ENCODE results near the gene AFF3.

Gene AFF3

DNA sequence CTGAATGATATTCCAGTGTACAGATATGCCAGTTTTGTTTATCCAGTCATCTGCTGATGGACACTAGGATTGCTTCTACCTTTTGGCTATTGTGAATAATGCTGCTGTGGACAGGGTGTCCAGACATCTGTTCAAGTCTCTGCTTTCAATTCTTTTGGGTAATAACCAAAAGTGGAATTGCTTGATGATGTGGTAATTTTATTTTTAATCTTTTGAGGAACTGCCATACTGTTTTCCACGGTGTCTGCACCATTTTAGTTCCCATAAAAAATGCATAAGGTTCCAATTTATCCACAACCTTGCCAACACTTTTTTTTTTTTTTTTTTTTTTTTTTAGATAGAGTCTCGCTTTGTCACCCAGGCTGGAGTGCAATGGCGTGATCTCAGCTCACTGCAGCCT is 510.7 kb downstream of the AFF3 start:
- DNase-seq (ENCODE audit: low spot score), result no peak

DNA sequence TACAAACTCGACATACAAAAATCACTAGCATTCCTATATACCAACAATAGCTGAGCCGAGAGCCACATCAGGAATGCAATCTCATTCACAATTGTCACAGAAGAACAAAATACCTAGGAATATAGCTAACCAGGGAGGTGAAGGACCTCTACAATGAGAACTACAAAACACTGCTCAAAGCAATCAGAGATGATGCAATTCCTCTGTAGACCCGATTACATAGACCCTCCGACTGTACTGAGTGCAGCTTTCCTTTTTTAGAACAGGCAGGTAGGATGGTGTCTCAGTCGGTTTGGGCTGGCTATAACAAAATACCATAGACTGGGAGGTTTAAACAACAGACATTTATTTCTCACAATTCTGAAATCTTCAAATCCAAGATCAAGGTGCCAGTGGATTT is 513.1 kb downstream of the AFF3 start:
- DNase-seq (ENCODE audit: low spot score), result no peak

DNA sequence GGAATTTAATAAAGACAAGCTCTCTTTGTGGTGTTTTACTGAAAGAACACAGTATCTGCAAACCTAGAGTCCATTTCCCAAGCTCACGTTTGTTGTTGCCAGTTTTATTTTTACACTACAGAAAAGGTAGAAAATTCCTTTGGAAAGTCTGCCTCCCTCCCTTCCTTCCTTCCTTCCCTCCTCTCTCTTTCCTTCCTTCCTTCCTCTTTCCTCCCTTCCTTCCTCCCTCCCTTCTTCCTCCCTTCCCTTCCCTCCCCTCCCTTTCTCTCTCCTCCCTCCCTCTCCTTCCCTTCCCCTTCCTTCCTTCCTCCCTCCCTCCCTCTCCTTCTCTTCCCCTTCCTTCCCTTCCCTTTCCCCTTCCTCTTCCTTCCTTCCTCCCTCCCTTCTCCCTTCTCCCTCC is 516.2 kb downstream of the AFF3 start:
- DNase-seq (ENCODE audit: low spot score), result no peak

GRCh38 chr2:99624677-99625076 is 517.7 kb downstream of the AFF3 start:
- no peak for DNase-seq (ENCODE audit: low spot score)

DNA sequence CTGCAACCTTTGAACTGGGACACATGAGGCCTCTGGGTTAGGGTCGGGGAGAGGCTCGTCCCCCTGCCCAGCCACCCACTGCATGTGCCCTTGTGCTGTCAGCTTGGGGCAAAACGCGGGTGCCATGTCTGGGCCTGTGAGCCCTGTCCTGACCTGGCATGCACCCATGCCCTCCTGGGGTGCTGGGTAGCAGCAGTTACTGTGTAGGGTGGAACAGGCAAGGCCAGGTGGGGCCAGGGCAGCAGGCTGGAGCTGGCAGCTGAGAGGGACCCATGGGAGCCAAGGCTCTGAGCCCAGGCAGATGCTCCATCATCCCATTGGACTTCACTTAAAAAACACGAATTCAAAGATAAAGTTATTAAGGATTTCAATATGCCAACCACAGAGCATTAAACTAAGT is 518.8 kb downstream of the AFF3 start:
- no peak for DNase-seq (ENCODE audit: low spot score)

DNA sequence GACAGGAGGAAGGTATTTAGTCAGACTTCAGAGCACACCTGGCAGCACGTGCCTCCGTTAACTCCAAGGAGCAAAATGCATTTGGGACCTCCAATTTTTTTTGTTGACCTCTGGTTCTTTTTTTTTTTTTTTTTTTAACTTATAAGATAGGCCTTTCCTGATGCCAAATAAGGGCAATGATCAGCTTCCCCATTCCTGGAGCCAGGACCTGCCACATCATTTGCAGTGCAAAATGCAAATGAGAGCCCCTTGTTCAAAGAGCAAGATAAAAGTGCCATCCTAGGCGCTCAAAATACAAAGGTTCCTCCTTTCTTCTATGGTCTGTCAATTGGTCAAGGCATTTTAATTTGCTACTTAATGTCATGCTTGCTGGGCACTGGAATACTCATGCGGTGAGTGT is 519.4 kb downstream of the AFF3 start:
- no peak for DNase-seq (ENCODE audit: low spot score)

GRCh38 chr2:99622534-99622933 is 519.9 kb downstream of the AFF3 start:
- DNase-seq (ENCODE audit: low spot score), result no peak

GRCh38 chr2:99621774-99622173 is 520.6 kb downstream of the AFF3 start:
- no peak for DNase-seq (ENCODE audit: low spot score)

GRCh38 chr2:99621106-99621505 is 521.3 kb downstream of the AFF3 start:
- DNase-seq (ENCODE audit: low spot score), result no peak

GRCh38 chr2:99619151-99619550 is 523.2 kb downstream of the AFF3 start:
- DNase-seq (ENCODE audit: low spot score), result no peak

GRCh38 chr2:99618579-99619097 is 523.8 kb downstream of the AFF3 start:
- DNase-seq (ENCODE audit: low spot score), result no peak

DNA sequence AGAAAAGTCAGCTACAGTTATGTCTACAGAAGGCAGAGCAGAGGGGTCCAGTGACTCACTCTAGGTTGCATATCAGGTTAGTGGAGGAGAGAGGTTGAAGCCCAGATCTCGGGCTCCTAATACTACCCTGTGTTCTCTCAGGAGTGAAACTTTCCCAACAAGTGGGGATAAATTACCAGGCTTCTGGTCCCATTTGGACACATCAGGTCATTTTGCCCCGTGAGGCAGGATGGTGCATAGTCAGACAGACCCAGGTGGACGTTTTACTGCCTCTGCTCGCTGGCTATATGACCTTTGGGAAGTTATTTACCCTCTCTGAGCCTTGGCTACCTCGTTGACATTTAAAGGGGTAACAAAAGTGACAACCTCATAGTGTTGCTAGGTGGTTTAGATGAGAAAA is 524.6 kb downstream of the AFF3 start:
- no peak for DNase-seq (ENCODE audit: low spot score)

DNA sequence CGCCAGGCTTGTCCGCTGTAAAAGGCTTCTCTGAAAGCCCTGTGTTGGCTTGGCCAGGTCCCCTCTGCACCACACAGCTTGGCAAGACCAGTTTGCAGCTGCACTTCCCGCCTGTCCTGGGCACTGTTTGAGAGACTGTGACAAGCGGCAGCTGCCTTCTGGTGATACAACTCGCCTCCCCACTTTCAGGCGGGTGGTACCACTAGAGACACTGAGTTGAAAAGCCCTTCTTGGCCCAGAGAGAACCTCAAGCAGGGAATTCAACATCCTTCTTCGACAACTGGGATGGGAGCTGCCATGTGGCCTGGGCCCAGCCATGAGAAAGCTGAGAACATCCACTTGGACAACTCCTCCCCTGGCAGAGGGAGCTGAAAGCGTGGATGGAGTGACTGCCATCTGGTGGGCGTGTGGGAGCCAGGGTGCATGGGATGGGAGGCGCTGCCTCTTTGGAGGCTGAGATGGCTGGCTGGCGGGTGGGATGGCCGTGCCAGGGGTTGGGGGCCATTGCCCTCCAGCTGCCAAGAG is 527.1 kb downstream of the AFF3 start:
- DNase-seq (ENCODE audit: low spot score), result no peak

DNA sequence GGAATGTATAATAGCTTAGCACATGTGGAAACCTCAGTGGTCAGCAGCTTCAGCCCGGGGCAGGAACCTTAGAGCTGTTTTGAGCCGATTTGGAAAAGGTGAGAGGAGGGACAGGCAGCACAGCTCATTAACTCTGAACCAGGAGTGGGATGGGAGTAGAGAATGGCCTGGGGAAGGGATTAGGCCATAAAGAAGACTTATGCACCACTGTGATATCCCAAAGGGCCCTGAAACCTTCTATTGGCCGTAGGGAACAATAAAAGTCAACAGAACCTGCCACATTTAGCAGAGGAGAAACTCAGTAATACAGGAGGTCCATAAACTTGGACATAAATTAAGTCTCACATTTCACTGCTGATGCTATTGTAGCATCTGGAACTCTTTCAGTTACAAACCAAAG is 528.4 kb downstream of the AFF3 start:
- no peak for DNase-seq (ENCODE audit: low spot score)

- DNase-seq (ENCODE audit: low spot score), result no peak
Measured at GRCh38 chr2:99611786-99612185, 530.6 kb downstream of the AFF3 start.

- DNase-seq (ENCODE audit: low spot score), result no peak
Measured at GRCh38 chr2:99611034-99611433, 531.4 kb downstream of the AFF3 start.

DNA sequence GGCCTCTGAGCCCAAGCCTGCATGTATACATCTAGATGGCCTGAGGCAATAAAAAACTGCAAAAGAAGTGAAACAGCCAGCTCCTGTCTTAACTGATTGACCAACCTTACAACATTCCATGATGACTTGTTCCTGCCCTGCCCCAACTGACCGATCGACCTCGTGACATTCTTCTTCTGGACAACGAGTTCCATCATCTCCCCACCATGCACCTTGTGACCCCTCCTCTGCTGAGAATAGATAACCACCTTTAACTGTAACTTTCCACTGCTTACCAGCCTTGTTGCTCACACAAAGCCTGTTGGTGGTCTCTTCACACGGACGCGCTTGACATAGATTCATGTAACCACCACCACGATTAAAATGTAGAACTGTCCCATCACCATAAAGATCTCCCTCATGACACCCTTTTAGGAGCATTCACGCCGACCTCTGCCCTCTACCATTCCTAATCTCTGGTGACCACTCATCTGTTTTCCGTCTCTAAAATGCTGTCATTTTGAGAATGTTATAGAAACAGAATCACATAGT is 532.5 kb downstream of the AFF3 start:
- no peak for DNase-seq (ENCODE audit: low spot score)

- no peak for DNase-seq (ENCODE audit: low spot score)
Measured at GRCh38 chr2:99608861-99609260, 533.5 kb downstream of the AFF3 start.

DNA sequence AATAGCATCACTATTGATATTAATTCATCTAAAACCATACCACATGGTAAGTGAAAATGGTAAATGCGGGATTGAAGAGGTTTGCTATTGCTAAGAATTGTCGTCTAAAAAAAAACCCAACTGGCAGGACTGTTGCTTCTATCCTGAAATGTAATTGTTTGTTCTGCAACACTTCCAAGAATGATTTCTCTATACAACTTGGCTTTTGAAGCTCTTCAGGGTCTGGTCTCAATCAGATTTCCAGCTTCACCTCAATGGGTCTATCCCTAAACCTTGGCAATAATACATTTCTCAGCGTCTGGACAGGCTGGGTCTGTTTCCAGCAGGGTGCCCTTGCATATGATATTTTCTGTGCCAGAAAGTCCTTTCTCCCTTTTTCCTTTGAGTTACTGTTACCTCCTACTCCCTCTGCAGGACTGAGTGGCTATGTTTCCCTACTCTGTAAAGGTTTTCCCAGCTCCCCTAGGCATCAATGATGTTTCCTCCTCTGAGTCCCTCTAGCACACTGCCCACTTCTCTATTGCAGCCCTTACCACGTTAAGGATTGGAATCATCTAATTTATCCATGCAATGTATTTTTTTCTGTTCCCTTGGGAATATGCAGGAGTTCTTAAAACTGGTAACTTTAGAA is 534.4 kb downstream of the AFF3 start:
- DNase-seq (ENCODE audit: low spot score), result no peak

DNA sequence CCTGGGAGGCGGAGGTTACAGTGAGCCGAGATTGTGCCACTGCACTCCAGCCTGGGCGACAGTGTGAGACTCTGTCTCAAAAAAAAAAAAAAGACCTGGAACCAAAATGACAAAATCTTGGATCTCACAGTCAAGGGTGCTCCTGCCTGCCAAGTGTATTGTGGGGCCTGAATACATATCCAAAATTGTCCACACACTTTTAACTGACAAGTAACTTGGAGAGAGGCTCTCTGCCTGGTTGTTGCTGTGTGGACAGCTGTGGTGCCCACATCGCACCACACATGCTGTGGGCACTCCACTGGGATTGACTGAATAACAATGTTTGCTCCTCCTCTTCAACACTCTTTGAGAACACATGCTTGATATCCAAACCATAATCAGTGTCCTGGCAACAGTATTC is 534.9 kb downstream of the AFF3 start:
- DNase-seq (ENCODE audit: low spot score), result no peak

DNA sequence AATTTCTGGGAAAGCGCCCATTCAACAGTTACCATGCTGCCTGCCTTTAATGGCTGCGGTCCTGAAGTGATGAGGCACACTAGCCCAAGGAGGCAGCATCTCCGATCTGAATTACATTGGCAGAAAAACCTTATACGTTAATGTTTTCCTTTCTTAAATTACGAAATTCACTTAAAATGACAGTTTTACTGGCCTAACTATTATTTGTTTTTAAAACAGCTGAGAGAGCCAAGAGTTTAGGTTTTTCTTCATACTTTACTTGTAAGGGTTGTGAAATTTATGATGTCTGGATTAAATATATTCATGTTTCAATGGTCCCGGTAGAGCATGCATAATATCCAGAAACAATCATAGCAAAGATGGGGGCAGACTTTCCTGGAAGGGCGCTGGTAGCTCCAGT is 537.4 kb downstream of the AFF3 start:
- no peak for DNase-seq (ENCODE audit: low spot score)

GRCh38 chr2:99602476-99602875 is 539.9 kb downstream of the AFF3 start:
- no peak for DNase-seq (ENCODE audit: low spot score)

GRCh38 chr2:99600981-99601651 is 541.3 kb downstream of the AFF3 start:
- DNase-seq (ENCODE audit: low spot score), result no peak
